Uterus (tissue), 2 donors: ENCODE measurements around the gene THSD7B.

Experiments
- POLR2A ChIP-seq, 2 donors: fragments of 450-650 bp; IDR thresholded peaks; one replicate each; pipeline ENCODE4 v1.6.1; 2016; ENCODE audit warnings: antibody characterized with exemption in 2 of 2, mild to moderate bottlenecking in 1 of 2, moderate library complexity in 1 of 2
- TF ChIP-seq, protein P1 (sequence below), 4 experiments: fragments of 200-600 bp in 2 of 4; fragments of 450-650 bp in 2 of 4; sonication (generic) in 2 of 4; IDR thresholded peaks; one replicate each; pipeline ENCODE4 v1.5.1; 2016 to 2019; ENCODE audit warnings: antibody characterized with exemption in 4 of 4, mild to moderate bottlenecking in 2 of 4, moderate library complexity in 1 of 4

DNA sequence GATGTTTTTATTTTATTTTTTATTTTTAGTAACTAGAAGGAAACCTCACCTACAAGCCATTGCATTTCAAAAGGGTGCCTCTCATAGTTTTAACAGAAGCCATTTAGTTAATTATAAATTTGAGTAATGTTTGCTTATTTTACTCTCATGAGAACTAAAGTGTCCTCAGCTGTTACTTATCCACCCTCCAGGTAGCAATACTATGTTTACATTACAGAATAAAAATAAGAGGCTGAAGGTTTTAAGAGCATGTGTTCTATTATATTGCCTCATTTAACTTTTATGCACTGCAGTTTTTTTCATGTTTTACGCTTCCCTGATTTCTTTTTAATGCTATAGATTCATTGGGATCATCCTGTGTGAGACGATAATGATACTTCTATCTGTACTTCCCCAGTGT lies 235.5 kb downstream of the THSD7B start:
- TF ChIP-seq, protein P1, sequence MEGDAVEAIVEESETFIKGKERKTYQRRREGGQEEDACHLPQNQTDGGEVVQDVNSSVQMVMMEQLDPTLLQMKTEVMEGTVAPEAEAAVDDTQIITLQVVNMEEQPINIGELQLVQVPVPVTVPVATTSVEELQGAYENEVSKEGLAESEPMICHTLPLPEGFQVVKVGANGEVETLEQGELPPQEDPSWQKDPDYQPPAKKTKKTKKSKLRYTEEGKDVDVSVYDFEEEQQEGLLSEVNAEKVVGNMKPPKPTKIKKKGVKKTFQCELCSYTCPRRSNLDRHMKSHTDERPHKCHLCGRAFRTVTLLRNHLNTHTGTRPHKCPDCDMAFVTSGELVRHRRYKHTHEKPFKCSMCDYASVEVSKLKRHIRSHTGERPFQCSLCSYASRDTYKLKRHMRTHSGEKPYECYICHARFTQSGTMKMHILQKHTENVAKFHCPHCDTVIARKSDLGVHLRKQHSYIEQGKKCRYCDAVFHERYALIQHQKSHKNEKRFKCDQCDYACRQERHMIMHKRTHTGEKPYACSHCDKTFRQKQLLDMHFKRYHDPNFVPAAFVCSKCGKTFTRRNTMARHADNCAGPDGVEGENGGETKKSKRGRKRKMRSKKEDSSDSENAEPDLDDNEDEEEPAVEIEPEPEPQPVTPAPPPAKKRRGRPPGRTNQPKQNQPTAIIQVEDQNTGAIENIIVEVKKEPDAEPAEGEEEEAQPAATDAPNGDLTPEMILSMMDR (IDR thresholded peaks at IDR 0.05), result no peak
- TF ChIP-seq POLR2A (IDR thresholded peaks at IDR 0.05), result no peak
